ENCODE measurements around the gene MKNK2. TPM values are rescaled to one million over a fixed set of nuclear protein-coding genes. Genes with fewer than 3 reads are reported as not detected.
"Not testable (repeated sequence)": the region's sequence is repeated elsewhere in the genome, so short reads cannot be mapped to it uniquely, and the experiment has no call there.

The MKNK2 gene
- total RNA-seq, 2 donors from 2014 or later, result 69.7 to 96.3 TPM

GRCh38 chr19:1989513-1990229 is 61.4 kb downstream of the MKNK2 start:
- Histone ChIP-seq H3K27me3 (replicated peaks; ENCODE audit: insufficient read depth) (no peaks in the 10 kb centered on the region), H3K4me3 (no peak overlapping the region), H3K9me3 (no peaks in the 10 kb centered on the region), H3K4me1 (ENCODE audit: control insufficient read depth in 1 of 2, low read depth in 2 of 2) (no peaks in the 10 kb centered on the region), H3K36me3 (peaks cover 56% of the 10 kb centered on the region), H3K27ac (no peak overlapping the region)
- no peak for TF ChIP-seq CTCF (IDR thresholded peaks at IDR 0.05)
- DNase-seq (ENCODE audit: low spot score), result no peak
- no peak for ATAC-seq (ENCODE audit: insufficient number of reproducible peaks, low FRiP score, low read depth)

- H3K4me1 ChIP-seq (ENCODE audit: control insufficient read depth in 1 of 2, low read depth in 2 of 2); H3K27me3 ChIP-seq (replicated peaks; ENCODE audit: insufficient read depth); H3K27ac ChIP-seq; H3K9me3 ChIP-seq; H3K4me3 ChIP-seq; DNase-seq (ENCODE audit: low spot score); ATAC-seq (ENCODE audit: insufficient number of reproducible peaks, low FRiP score, low read depth): not testable (repeated sequence)
- peaks cover 61% of the 10 kb centered on the region for H3K36me3 ChIP-seq
These were observed 62.6 kb downstream of the MKNK2 start for GRCh38 chr19:1988464-1988863.

Other genes starting within 250 kb of the MKNK2 start
- gene ATP8B3, start 239.0 kb downstream of the MKNK2 start, total RNA-seq, result 1 to 10 TPM in 1 of 2 donors, under 1 TPM in 1; 0.21 to 1.4 TPM
- gene REXO1, start 202.8 kb downstream of the MKNK2 start, total RNA-seq, result 10 to 100 TPM; 18.2 to 24.5 TPM
- gene KLF16, start 187.7 kb downstream of the MKNK2 start, total RNA-seq, result 10 to 100 TPM in 1 of 2 donors, 1 to 10 TPM in 1; 7.7 to 11.0 TPM
- gene ABHD17A, start 165.7 kb downstream of the MKNK2 start, total RNA-seq, result 100 to 1,000 TPM in 1 of 2 donors, 10 to 100 TPM in 1; 96.8 to 143 TPM
- 1 to 10 TPM; 3.9 to 8.4 TPM for gene ADAT3, start 145.8 kb downstream of the MKNK2 start, total RNA-seq
- 10 to 100 TPM; 44.1 to 73.7 TPM for gene SCAMP4, start 145.8 kb downstream of the MKNK2 start, total RNA-seq
- gene CSNK1G2, start 110.1 kb downstream of the MKNK2 start, total RNA-seq, result 10 to 100 TPM; 55.5 to 92.4 TPM
- 100 to 1,000 TPM in 1 of 2 donors, 10 to 100 TPM in 1; 43.2 to 107 TPM for gene BTBD2, start 35.5 kb downstream of the MKNK2 start, total RNA-seq
- gene MOB3A, start 45.1 kb upstream of the MKNK2 start, total RNA-seq, result 10 to 100 TPM; 37.8 to 50.9 TPM
- 1 to 10 TPM; 3.1 to 6.1 TPM for gene IZUMO4, start 45.7 kb upstream of the MKNK2 start, total RNA-seq
- 100 to 1,000 TPM in 1 of 2 donors, 10 to 100 TPM in 1; 81.4 to 116 TPM for gene AP3D1, start 100.3 kb upstream of the MKNK2 start, total RNA-seq
- gene DOT1L, start 112.7 kb upstream of the MKNK2 start, total RNA-seq, result 10 to 100 TPM; 12.3 to 33.4 TPM
- 10 to 100 TPM; 26.3 to 46.2 TPM for gene PLEKHJ1, start 185.1 kb upstream of the MKNK2 start, total RNA-seq
- gene SF3A2, start 185.6 kb upstream of the MKNK2 start, total RNA-seq, result 10 to 100 TPM; 23.8 to 43.7 TPM
- gene AMH, start 198.1 kb upstream of the MKNK2 start, total RNA-seq, result under 1 TPM; 0.92 to 0.95 TPM
- not detected for gene JSRP1, start 205.2 kb upstream of the MKNK2 start, total RNA-seq
- 1 to 10 TPM; 1.2 to 3.0 TPM for gene PEAK3, start 230.9 kb upstream of the MKNK2 start, total RNA-seq

Measured in thoracic aorta (tissue), 2 donors.